ENCODE results near the gene ENTPD8. TPM values are rescaled to one million over a fixed set of nuclear protein-coding genes. Genes with fewer than 3 reads are reported as not detected.
A peak's percentile ranks its signal among the peaks of the same experiment; 100 is the strongest.

The ENTPD8 gene
- total and polyA plus RNA-seq, 10 of the 15 experiments (the other 5 are each of a cell fraction or from before 2014, with no cell fraction given), result not detected

GRCh38 chr9:137447722-137448601 lies 6.8 kb upstream of the ENTPD8 start:
- POLR2A ChIA-PET, result interaction anchor here (1.0 kb wide), 1 partner anchor 25 kb away, joined by 3 read pairs; the partner anchor contains the start of genes EXD3 and NOXA1
- no peak for TF ChIP-seq EGR1 (IDR thresholded peaks at IDR 0.05; ENCODE audit: borderline replicate concordance in 1 of 2, low read depth in 2 of 2, low read length in 2 of 2)
- TF ChIP-seq POLR2A (IDR thresholded peaks at IDR 0.05; ENCODE audit: low read depth, low read length), result peak; percentile 41; the same call in 1 of the 2 replicates
- TF ChIP-seq RBBP5 (conservative IDR thresholded peaks at IDR 0.05), result no peak
- H3K4me2 ChIP-seq (ENCODE audit: control insufficient read depth, insufficient read depth), result no peak overlapping the region
- no peaks in the 10 kb centered on the region for H3K36me3 ChIP-seq (ENCODE audit: control insufficient read depth in 2 of 2, insufficient read depth in 2 of 2, low read length in 1 of 2)
- intact Hi-C loops (cut with micrococcal nuclease; ENCODE audit: unreplicated experiment), result no loop called here
- H3K27me3 ChIP-seq (replicated peaks in 1 of 2; ENCODE audit: control insufficient read depth in 2 of 2, insufficient read depth in 2 of 2, low read length in 1 of 2), result no peaks in the 10 kb centered on the region
- no peak overlapping the region for H3K27ac ChIP-seq (ENCODE audit: control insufficient read depth, insufficient read depth)
- CTCF ChIA-PET, result no interaction called here
- no peak overlapping the region for H2AFZ ChIP-seq (ENCODE audit: control insufficient read depth, low read depth, low read length)
- SMC1A ChIA-PET (ENCODE audit: uncharacterized antibody, unreplicated experiment), result no interaction called here
- no peak overlapping the region for H3K4me3 ChIP-seq
- DNase-seq (ENCODE audit: low read depth, low spot score) (no peak), FAIRE-seq (no peak), ATAC-seq (no peak)
- in situ Hi-C loops (cut with MboI), result loop anchor here (5.0 kb wide), 1 partner anchor 156 kb away; no protein-coding TSS in a partner anchor
- H3K9ac ChIP-seq (ENCODE audit: control insufficient read depth, insufficient read depth, low read length), result no peak overlapping the region
- peaks cover 8% of the 10 kb centered on the region for H3K4me1 ChIP-seq (ENCODE audit: control insufficient read depth, insufficient read depth, low read length)
- WGBS (ENCODE audit: insufficient coverage, insufficient replicate concordance, low lambda C conversion rate, missing lambda C conversion rate), result 92% methylated on average over 24 of the region's 27 CpGs
- RAD21 ChIA-PET (ENCODE audit: unreplicated experiment), result no interaction called here
- H4K20me1 ChIP-seq (ENCODE audit: control insufficient read depth, insufficient read depth), result no peaks in the 10 kb centered on the region
- BruUV-seq (replicated peaks), result no TSS peak
- no peaks in the 10 kb centered on the region for H3K9me3 ChIP-seq (replicated peaks; ENCODE audit: control insufficient read depth, insufficient read depth, low read length)
- H3K79me2 ChIP-seq (ENCODE audit: control insufficient read depth, insufficient read depth, low read length), result no peaks in the 10 kb centered on the region

DNA sequence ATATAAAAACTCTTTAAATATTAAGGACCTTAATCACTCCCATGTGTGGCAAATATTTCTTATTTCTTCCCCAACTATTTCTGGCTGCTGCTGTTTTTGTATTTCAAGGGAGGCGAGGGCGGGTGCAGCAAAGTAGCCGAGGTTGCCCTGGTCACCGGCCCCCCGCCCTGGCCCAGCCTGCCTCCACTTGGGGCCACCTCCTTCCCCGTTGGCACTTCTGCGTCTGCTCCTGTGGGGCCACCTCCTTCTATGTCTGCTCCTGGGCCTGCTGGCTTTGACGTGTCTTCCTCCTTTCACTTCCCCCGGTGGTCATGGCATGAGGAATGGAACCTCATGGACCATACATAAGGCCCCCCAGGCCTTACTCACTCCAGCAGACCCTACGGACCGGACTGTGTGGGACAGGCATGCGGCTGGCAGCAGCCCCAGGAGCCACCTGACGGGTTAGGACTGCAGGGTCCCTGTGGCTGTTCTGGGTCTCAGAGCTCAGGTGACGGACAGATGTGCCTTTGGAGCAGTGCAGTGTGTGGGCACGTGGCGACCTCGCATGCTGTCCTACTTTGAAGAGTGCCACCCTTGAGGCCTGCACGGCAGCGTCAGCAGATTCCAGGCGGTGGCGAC lies 5.8 kb upstream of the ENTPD8 start:
- Histone ChIP-seq H3K27me3 (replicated peaks in 1 of 2; ENCODE audit: control insufficient read depth in 2 of 2, insufficient read depth in 2 of 2, low read length in 1 of 2) (no peaks in the 10 kb centered on the region), H3K36me3 (ENCODE audit: control insufficient read depth in 2 of 2, insufficient read depth in 2 of 2, low read length in 1 of 2) (no peaks in the 10 kb centered on the region), H4K20me1 (ENCODE audit: control insufficient read depth, insufficient read depth) (no peaks in the 10 kb centered on the region), H3K9me3 (replicated peaks; ENCODE audit: control insufficient read depth, insufficient read depth, low read length) (no peaks in the 10 kb centered on the region), H3K27ac (ENCODE audit: control insufficient read depth, insufficient read depth) (no peak overlapping the region), H3K4me2 (ENCODE audit: control insufficient read depth, insufficient read depth) (no peak overlapping the region), H3K4me1 (ENCODE audit: control insufficient read depth, insufficient read depth, low read length) (peaks cover 8% of the 10 kb centered on the region), H2AFZ (ENCODE audit: control insufficient read depth, low read depth, low read length) (no peak overlapping the region), H3K4me3 (no peak overlapping the region), H3K79me2 (ENCODE audit: control insufficient read depth, insufficient read depth, low read length) (no peaks in the 10 kb centered on the region), H3K9ac (ENCODE audit: control insufficient read depth, insufficient read depth, low read length) (no peak overlapping the region)
- ChIA-PET CTCF (interaction anchor here (1.5 to 3.9 kb wide), 2 partner anchors 12 to 160 kb away, joined by 6 to 25 read pairs; partner anchors contain the start of gene NSMF), POLR2A (no interaction called here), RAD21 (ENCODE audit: unreplicated experiment) (interaction anchor here (1.4 kb wide), 1 partner anchor 24 kb away, joined by 4 read pairs; the partner anchor contains the start of genes EXD3 and NOXA1), SMC1A (ENCODE audit: uncharacterized antibody, unreplicated experiment) (no interaction called here)
- in situ Hi-C loops (cut with MboI), result loop anchor here (5.0 kb wide), 1 partner anchor 155 kb away; no protein-coding TSS in a partner anchor
- intact Hi-C loops (cut with micrococcal nuclease; ENCODE audit: unreplicated experiment), result no loop called here
- DNase-seq (ENCODE audit: low read depth, low spot score) (no peak), ATAC-seq (no peak), FAIRE-seq (no peak)
- 67% methylated on average over 21 of the region's 21 CpGs for WGBS (ENCODE audit: insufficient coverage, insufficient replicate concordance, low lambda C conversion rate, missing lambda C conversion rate)
- no TSS peak for BruUV-seq (replicated peaks)
- TF ChIP-seq POLR2AphosphoS5 (IDR thresholded peaks at IDR 0.05; ENCODE audit: low read length) (0 out of 2 replicates have a peak, but pooled peaks have one; percentile 9), RB1 (IDR thresholded peaks at IDR 0.05; ENCODE audit: borderline replicate concordance) (no peak), POLR2A (IDR thresholded peaks at IDR 0.05; ENCODE audit: low read depth, low read length) (peak; percentile 48; the same call in 1 of the 2 replicates), DPF2 (IDR thresholded peaks at IDR 0.05) (no peak), MTA2 (IDR thresholded peaks at IDR 0.05; ENCODE audit: low read depth) (no peak), CEBPZ (IDR thresholded peaks at IDR 0.05; ENCODE audit: low read depth, low read length) (no peak), KLF5 (IDR thresholded peaks at IDR 0.05; ENCODE audit: partially characterized antibody) (no peak)
